CD4-positive, alpha-beta T cell treated with Interleukin-15 for 4 hours (primary cell): Measurements from ENCODE around the gene TNPO2.
"Not testable (repeated sequence)": the region's sequence is repeated elsewhere in the genome, so short reads cannot be mapped to it uniquely, and the experiment has no call there.

Experiments used
- DNase-seq: peaks from one replicate; pipeline ENCODE4 v3.0.0-alpha.2; 2020; ENCODE audit warnings: low spot score

The TNPO2 gene

GRCh38 chr19:12705654-12706331, 17.9 kb downstream of the TNPO2 start:
- no peak for DNase-seq

- no peak for DNase-seq
Measured at GRCh38 chr19:12705169-12705568, 18.6 kb downstream of the TNPO2 start.

GRCh38 chr19:12703046-12703445, 20.7 kb downstream of the TNPO2 start:
- DNase-seq = no peak

GRCh38 chr19:12701596-12702282, 22.0 kb downstream of the TNPO2 start:
- no peak for DNase-seq

GRCh38 chr19:12698138-12698537, 25.6 kb downstream of the TNPO2 start:
- no peak for DNase-seq

- not testable (repeated sequence) for DNase-seq
Measured at GRCh38 chr19:12697425-12697824, 26.3 kb downstream of the TNPO2 start.

- DNase-seq = peak; percentile 97
Measured at GRCh38 chr19:12696366-12697335, 27.1 kb downstream of the TNPO2 start, which contains the start of gene FBXW9. TSS of gene FBXW9 (minus strand) at chr19:12696631. CDS start at chr19:12696581, 50 bp downstream.

GRCh38 chr19:12695997-12696365, 27.8 kb downstream of the TNPO2 start:
- DNase-seq = no peak

- no peak for DNase-seq
Measured at GRCh38 chr19:12695514-12695913, 28.2 kb downstream of the TNPO2 start.

GRCh38 chr19:12695096-12695495, 28.6 kb downstream of the TNPO2 start:
- DNase-seq = no peak

- no peak for DNase-seq
Measured at GRCh38 chr19:12694641-12695040, 29.1 kb downstream of the TNPO2 start.

- DNase-seq = no peak
Measured at GRCh38 chr19:12692960-12693359, 30.8 kb downstream of the TNPO2 start.

GRCh38 chr19:12689581-12690216, 34.0 kb downstream of the TNPO2 start:
- DNase-seq = no peak

- no peak for DNase-seq
Measured at GRCh38 chr19:12689012-12689411, 34.7 kb downstream of the TNPO2 start.

- DNase-seq = no peak
Measured at GRCh38 chr19:12687496-12688196, 36.1 kb downstream of the TNPO2 start, which contains the start of gene GNG14. TSS of gene GNG14 (plus strand) at chr19:12687998. CDS start at chr19:12688049, 51 bp downstream.

GRCh38 chr19:12685831-12686230, 37.9 kb downstream of the TNPO2 start:
- no peak for DNase-seq

- peak; percentile 95 for DNase-seq
Measured at GRCh38 chr19:12681074-12681987, 42.4 kb downstream of the TNPO2 start, which contains the start of gene DHPS. TSS of gene DHPS (minus strand) at chr19:12681880. CDS start at chr19:12681766, 114 bp downstream.

GRCh38 chr19:12680034-12680433, 43.7 kb downstream of the TNPO2 start:
- no peak for DNase-seq

GRCh38 chr19:12678039-12678438, 45.7 kb downstream of the TNPO2 start:
- not testable (repeated sequence) for DNase-seq

- DNase-seq = no peak
Measured at GRCh38 chr19:12676928-12677327, 46.8 kb downstream of the TNPO2 start.
